Heart left ventricle (tissue), 16 donors: ENCODE measurements around the gene CIART. TPM values are rescaled to one million over a fixed set of nuclear protein-coding genes. Genes with fewer than 3 reads are reported as not detected.

Source experiments
- ATAC-seq, 4 donors: fragments of 200-7000 bp; cut with Tn5 transposase; one replicate each; pipeline ENCODE4 v1.9.1; 2020 to 2022; ENCODE audit warnings: moderate library complexity in 4 of 4, mild to moderate bottlenecking in 3 of 4, moderate number of reproducible peaks in 1 of 4
- DNase-seq, 5 donors: peaks; one replicate each; pipeline ENCODE4 v3.0.0-alpha.2; 2020
- H3K27ac ChIP-seq, 12 donors: fragments of 200-600 bp; sonication (generic) in 4 of 12; one replicate each; pipeline versions ENCODE4 v1.5.0 to v1.8.0; 2016 to 2022; ENCODE audit warnings: mild to moderate bottlenecking in 2 of 12
- H3K27me3 ChIP-seq, 9 donors: fragments of 200-600 bp; sonication (generic) in 2 of 9; one replicate each; pipeline versions ENCODE4 v1.5.1 to v1.8.0; 2016 to 2022; ENCODE audit warnings: mild to moderate bottlenecking in 3 of 9
- H3K36me3 ChIP-seq, 9 donors: fragments of 200-600 bp; sonication (generic) in 2 of 9; one replicate each; pipeline versions ENCODE4 v1.5.0 to v1.8.0; 2018 to 2022; ENCODE audit warnings: mild to moderate bottlenecking in 2 of 9
- H3K4me1 ChIP-seq, 12 donors: fragments of 200-600 bp; sonication (generic) in 4 of 12; one replicate each; pipeline versions ENCODE4 v1.5.0 to v1.8.0; 2016 to 2022; ENCODE audit warnings: mild to moderate bottlenecking in 3 of 12
- H3K4me3 ChIP-seq, 12 donors: fragments of 200-600 bp; sonication (generic) in 4 of 12; one replicate each; pipeline versions ENCODE4 v1.5.0 to v1.8.0; 2017 to 2022; ENCODE audit warnings: mild to moderate bottlenecking in 9 of 12, moderate library complexity in 4 of 12
- H3K9me3 ChIP-seq, 12 donors: fragments of 200-600 bp; sonication (generic) in 4 of 12; one replicate each; pipeline versions ENCODE4 v1.5.0 to v1.8.0; 2016 to 2022; ENCODE audit warnings: mild to moderate bottlenecking in 1 of 12
- POLR2A ChIP-seq, 2 donors: fragments of 450-650 bp; IDR thresholded peaks; one replicate each; pipeline ENCODE4 v1.6.1; 2017; ENCODE audit warnings: antibody characterized with exemption in 2 of 2, mild to moderate bottlenecking in 2 of 2, moderate library complexity in 2 of 2
- WGBS, 4 donors: extraction: QIAGEN DNeasy Blood & Tissue Kit in 2 of 4; methylation state at CpG; one replicate each; pipeline versions ENCODE4 v1.1.5 to v1.1.7; 2013 to 2018; 5-methylcytosine and 5-hydroxymethylcytosine counted together
- intact Hi-C, 10 donors: fragments of 100-400 bp; cut with DNase I; formaldehyde crosslinking; loops; one replicate each; pipeline versions ENCODE4 v1.11.1 to v1.14.2; 2022
- polyA plus RNA-seq, 2 donors: library from polyadenylated mRNA; stranded (reverse); fragments of 200-250 nt; gene quantifications; one replicate each; pipeline ENCODE4 v1.2.3, GENCODE V29; 2013
- total RNA-seq, 9 donors: library from RNA; depleted of rRNA in 2 of 9; stranded (reverse); fragments of >200 nt in 2 of 9; fragmentation: NEBNext Ultra II Directional in 3 of 9; extraction: Animal tissue kit (Norgen Biotek cat#: 25700) in 3 of 9; gene quantifications; one replicate each; pipeline versions ENCODE4 v1.1.0 to v1.2.4, GENCODE V29; 2016 to 2023
- TF ChIP-seq, protein P1 (sequence below), 12 donors: fragments of 200-600 bp; sonication (generic) in 4 of 12; IDR thresholded peaks; one replicate each; pipeline versions ENCODE4 v1.5.0 to v1.8.0; 2018 to 2022; ENCODE audit warnings: antibody characterized with exemption in 12 of 12, mild to moderate bottlenecking in 5 of 12
- donor health status: ischemic (EF 13 %, LVEDD 7.1; RV severe dilation, severe dysfunction).
- donor health status: healthy with polysubstance abuse.
- donor health status: DM: no; HTN: yes; CAD: no.
- donor health status: DM: no; HTN: no; CAD: no.
- donor health status: ischemic (EF 25% LVEDD 6.9; RV normal size, moderate dysfunction).
- donor health status: ischemic (EF 25% LVEDD 5.7; RV mildly dilated, moderate dysfunction).
- donor health status: healthy.
- donor health status: DM: yes; HTN: yes; CAD: no.
- donor health status: ischemic (EF 35%, LVEDD 5.7; RV mildly dilated, moderate dysfunction).
- donor health status: nonischemic (EF 11% LVEDD 7.7; RV severe dilation, severe dysfunction).
- donor health status: DM: yes; HTN: yes; CAD: no.
- donor health status: PGD.
- donor health status: ischemic (EF 29% LVEDD 5.4; RV normal size, mild dysfunction).
- donor health status: nonischemic (EF 23%, LVEDD 6.1; RV moderate dilation, normal function).

Gene CIART
- total and polyA plus RNA-seq, 11 donors = 2.3 to 23.9 (median 7.1) TPM

DNA sequence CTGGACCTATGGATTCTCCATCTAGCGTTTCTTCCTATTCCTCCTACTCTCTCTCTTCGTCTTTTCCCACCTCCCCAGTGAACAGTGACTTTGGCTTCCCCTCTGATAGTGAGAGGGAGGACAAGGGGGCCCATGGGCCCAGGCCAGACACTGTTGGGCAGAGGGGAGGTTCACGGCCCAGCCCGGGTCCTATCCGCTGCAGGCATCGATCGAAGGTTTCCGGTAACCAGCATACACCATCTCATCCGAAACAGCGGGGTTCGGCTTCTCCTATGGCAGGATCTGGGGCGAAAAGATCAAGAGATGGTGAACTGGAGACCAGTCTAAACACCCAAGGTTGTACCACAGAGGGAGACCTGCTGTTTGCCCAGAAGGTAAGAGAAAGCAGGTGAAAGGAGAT lies 906 bp downstream of the CIART start:
- ATAC-seq (no peak), DNase-seq (no peak)
- Histone ChIP-seq H3K4me1 (peaks cover 0 to 34% (median 21%) of the 10 kb centered on the region in 12 donors), H3K27me3 (no peaks in the 10 kb centered on the region), H3K9me3 (no peaks in the 10 kb centered on the region), H3K36me3 (peaks cover 0 to 50% (median 21%) of the 10 kb centered on the region in 9 donors), H3K4me3 (peak overlapping the region in 9 of 12 donors; percentile 58 to 98 (median 67)), H3K27ac (peak overlapping the region in 9 of 12 donors; percentile 61 to 98 (median 93))
- intact Hi-C loops = loop anchor here in 1 of 10 donors (5.0 kb wide), 1 partner anchor 79 kb away; the partner anchor contains the start of gene RPRD2
- 78 to 86% (median 82%) methylated on average over 12 of the region's 12 CpGs for WGBS, 4 donors
- no peak for TF ChIP-seq POLR2A (IDR thresholded peaks at IDR 0.05)
- TF ChIP-seq, protein P1, sequence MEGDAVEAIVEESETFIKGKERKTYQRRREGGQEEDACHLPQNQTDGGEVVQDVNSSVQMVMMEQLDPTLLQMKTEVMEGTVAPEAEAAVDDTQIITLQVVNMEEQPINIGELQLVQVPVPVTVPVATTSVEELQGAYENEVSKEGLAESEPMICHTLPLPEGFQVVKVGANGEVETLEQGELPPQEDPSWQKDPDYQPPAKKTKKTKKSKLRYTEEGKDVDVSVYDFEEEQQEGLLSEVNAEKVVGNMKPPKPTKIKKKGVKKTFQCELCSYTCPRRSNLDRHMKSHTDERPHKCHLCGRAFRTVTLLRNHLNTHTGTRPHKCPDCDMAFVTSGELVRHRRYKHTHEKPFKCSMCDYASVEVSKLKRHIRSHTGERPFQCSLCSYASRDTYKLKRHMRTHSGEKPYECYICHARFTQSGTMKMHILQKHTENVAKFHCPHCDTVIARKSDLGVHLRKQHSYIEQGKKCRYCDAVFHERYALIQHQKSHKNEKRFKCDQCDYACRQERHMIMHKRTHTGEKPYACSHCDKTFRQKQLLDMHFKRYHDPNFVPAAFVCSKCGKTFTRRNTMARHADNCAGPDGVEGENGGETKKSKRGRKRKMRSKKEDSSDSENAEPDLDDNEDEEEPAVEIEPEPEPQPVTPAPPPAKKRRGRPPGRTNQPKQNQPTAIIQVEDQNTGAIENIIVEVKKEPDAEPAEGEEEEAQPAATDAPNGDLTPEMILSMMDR (IDR thresholded peaks at IDR 0.05) = no peak

DNA sequence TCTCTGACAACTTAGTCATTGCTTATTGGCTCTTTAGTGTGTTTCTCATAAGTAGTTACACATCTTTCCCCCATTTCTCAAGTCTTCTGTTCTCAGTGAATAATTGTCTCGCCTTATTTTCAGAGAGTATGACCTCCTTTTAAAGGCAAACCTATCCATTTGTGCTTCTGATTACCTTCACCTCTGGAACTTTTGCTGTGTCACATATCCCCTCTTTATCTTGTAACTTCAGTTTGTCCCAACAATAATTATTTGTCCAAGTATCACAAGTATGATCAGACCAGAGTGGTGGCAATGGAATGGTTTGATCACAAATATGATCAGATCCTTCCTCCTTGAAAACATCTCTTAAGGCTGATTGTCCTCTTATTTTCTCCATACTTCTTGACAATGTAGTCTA lies 6.0 kb downstream of the CIART start:
- Histone ChIP-seq H3K9me3 (no peaks in the 10 kb centered on the region), H3K4me1 (peaks cover 0 to 17% (median 6%) of the 10 kb centered on the region in 12 donors), H3K27me3 (no peaks in the 10 kb centered on the region), H3K27ac (no peak overlapping the region), H3K4me3 (no peak overlapping the region), H3K36me3 (peaks cover 0 to 47% (median 17%) of the 10 kb centered on the region in 9 donors)
- TF ChIP-seq, protein P1 (IDR thresholded peaks at IDR 0.05) = no peak
- no peak for TF ChIP-seq POLR2A (IDR thresholded peaks at IDR 0.05)
- ATAC-seq (no peak), DNase-seq (no peak)
- intact Hi-C loops = no loop called here
- WGBS, 4 donors = 90 to 93% (median 92%) methylated on average over 1 of the region's 1 CpG

DNA sequence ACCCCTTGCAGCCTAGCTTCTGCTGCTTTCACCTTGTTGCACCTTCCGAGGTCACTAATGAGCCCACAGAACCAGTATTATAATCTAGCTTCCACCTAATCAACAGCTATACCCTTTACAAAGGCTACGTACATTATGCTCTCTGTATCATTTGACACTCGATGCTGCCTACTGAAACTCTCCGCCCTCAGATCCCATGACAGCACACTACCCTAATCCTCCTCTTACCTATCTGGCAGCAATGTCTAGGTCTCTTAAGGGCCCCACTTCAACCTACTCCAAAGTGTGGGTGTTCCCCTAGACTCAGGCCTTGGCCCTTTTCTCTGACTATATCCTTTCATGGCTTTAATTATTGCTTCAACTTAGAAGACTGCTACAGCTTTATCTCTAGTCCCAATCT lies 6.5 kb downstream of the CIART start:
- intact Hi-C loops = no loop called here
- 82 to 88% (median 88%) methylated on average over 4 of the region's 4 CpGs for WGBS, 4 donors
- Histone ChIP-seq H3K4me3 (no peak overlapping the region), H3K27ac (no peak overlapping the region), H3K4me1 (peaks cover 0 to 14% (median 6%) of the 10 kb centered on the region in 12 donors), H3K9me3 (no peaks in the 10 kb centered on the region), H3K27me3 (no peaks in the 10 kb centered on the region), H3K36me3 (peaks cover 0 to 47% (median 17%) of the 10 kb centered on the region in 9 donors)
- ATAC-seq (no peak), DNase-seq (no peak)
- TF ChIP-seq, protein P1 (IDR thresholded peaks at IDR 0.05) = no peak
- TF ChIP-seq POLR2A (IDR thresholded peaks at IDR 0.05) = no peak

DNA sequence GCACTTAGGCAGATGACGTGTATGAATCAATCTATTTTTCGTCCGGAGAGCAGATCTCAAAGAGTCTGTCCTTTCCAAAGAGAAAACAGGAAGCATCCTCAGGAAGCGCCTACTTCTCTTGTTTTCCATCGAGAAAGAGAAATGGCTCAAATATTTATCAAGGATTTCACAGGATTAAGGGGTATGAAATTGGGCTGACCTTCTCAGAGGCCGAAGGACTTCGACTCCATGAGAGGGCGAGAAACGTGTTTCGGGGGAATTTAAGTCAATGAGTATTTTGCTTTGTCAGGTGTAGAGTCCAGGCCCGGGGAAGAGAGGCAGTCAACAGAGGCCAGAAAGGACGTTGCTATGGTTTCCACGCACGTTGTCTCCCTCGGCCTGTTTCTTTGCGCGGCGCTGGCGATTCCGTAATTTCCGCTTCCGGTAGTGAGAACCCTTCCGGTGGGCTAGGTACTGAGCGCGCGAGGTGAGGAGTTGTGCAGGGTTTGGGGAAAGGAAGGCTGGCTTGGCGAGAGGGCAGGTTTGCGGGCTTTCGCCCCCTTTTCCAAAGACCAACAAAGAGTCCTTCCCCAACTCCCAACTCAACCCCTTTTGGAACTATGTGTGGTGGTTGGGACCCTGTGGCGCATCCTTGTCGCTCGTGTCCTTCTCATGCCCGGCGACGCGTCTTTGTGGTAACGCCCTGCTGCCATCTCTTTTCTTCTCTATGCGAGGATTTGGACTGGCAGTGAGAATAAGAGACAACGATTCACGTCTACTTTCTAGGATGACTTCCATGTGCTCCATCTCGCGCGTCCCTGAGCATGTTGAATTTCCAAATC lies 11.3 kb downstream of the CIART start, which contains the start of gene MRPS21:
TSS of gene MRPS21 (plus strand) at position 429 of the 821 bp plus-strand sequence. CDS start 506 bp downstream, outside the sequence.
- WGBS, 4 donors = 5 to 10% (median 6%) methylated on average over 43 of the region's 43 CpGs
- peaks cover 0 to 40% (median 32%) of the 10 kb centered on the region in 9 donors for H3K36me3 ChIP-seq
- peak within 1 kb of the TSS; percentile 39 to 88 (median 86) for H3K27ac ChIP-seq
- ATAC-seq = peak; percentile 95 to 99 (median 98)
- peak; percentile 90 to 93 (median 92) for DNase-seq
- intact Hi-C loops = no loop called here
- no peaks in the 10 kb centered on the region for H3K27me3 ChIP-seq
- no peaks in the 10 kb centered on the region for H3K9me3 ChIP-seq
- TF ChIP-seq, protein P1 (IDR thresholded peaks at IDR 0.05) = no peak
- TF ChIP-seq POLR2A (IDR thresholded peaks at IDR 0.05) = peak in 1 of 2 donors; percentile 53
- H3K4me1 ChIP-seq = peaks cover 0 to 22% (median 9%) of the 10 kb centered on the region in 12 donors
- H3K4me3 ChIP-seq = peak within 1 kb of the TSS; percentile 53 to 83 (median 76)
